ENCODE results near the gene KIF26B. TPM values are rescaled to one million over a fixed set of nuclear protein-coding genes. Genes with fewer than 3 reads are reported as not detected.
A peak's percentile ranks its signal among the peaks of the same experiment; 100 is the strongest.

Gene KIF26B
- total and polyA plus RNA-seq, 8 donors, result 0.15 to 3.2 (median 0.89) TPM; not detected in 1

GRCh38 chr1:245687636-245688535, 533.1 kb downstream of the KIF26B start:
- Histone ChIP-seq H3K27me3 (peaks cover 0 to 11% (median 0%) of the 10 kb centered on the region in 3 donors), H3K9me3 (no peaks in the 10 kb centered on the region), H3K36me3 (peaks cover 0 to 14% (median 0%) of the 10 kb centered on the region in 4 donors), H3K4me1 (peaks cover 0 to 12% (median 3%) of the 10 kb centered on the region in 4 donors), H3K4me3 (peak overlapping the region; percentile 23 to 35 (median 30)), H3K27ac (no peak overlapping the region)
- WGBS, 5 donors, result 31 to 82% (median 53%) methylated on average over 32 to 74 of the region's 74 CpGs
- TF ChIP-seq CTCF (IDR thresholded peaks at IDR 0.05) (no peak), EP300 (IDR thresholded peaks at IDR 0.05) (no peak), POLR2AphosphoS5 (IDR thresholded peaks at IDR 0.05) (no peak), POLR2A (IDR thresholded peaks at IDR 0.05) (no peak)
- DNase-seq, result peak in 1 of 2 donors; percentile 55
- intact Hi-C loops (cut with DNase I; ENCODE audit: low total_unique reads), result no loop called here

GRCh38 chr1:245688536-245689453, 534.0 kb downstream of the KIF26B start:
- peaks cover 0 to 11% (median 0%) of the 10 kb centered on the region in 3 donors for H3K27me3 ChIP-seq
- no peak overlapping the region for H3K27ac ChIP-seq
- 83 to 94% (median 83%) methylated on average over 39 to 63 of the region's 63 CpGs for WGBS, 5 donors
- DNase-seq, result no peak
- TF ChIP-seq CTCF (IDR thresholded peaks at IDR 0.05) (no peak), POLR2AphosphoS5 (IDR thresholded peaks at IDR 0.05) (no peak)
- peak overlapping the region in 3 of 4 donors; percentile 23 to 35 (median 31) for H3K4me3 ChIP-seq
- H3K4me1 ChIP-seq, result peaks cover 0 to 3% (median 0%) of the 10 kb centered on the region in 4 donors
- peaks cover 0 to 14% (median 0%) of the 10 kb centered on the region in 4 donors for H3K36me3 ChIP-seq
- no peaks in the 10 kb centered on the region for H3K9me3 ChIP-seq
- intact Hi-C loops (cut with DNase I; ENCODE audit: low total_unique reads), result no loop called here

GRCh38 chr1:245690156-245690690, 535.4 kb downstream of the KIF26B start:
- intact Hi-C loops (cut with DNase I; ENCODE audit: low total_unique reads), result no loop called here
- no peak overlapping the region for H3K27ac ChIP-seq
- H3K4me1 ChIP-seq, result no peaks in the 10 kb centered on the region
- H3K9me3 ChIP-seq, result no peaks in the 10 kb centered on the region
- no peak overlapping the region for H3K4me3 ChIP-seq
- peaks cover 0 to 11% (median 0%) of the 10 kb centered on the region in 3 donors for H3K27me3 ChIP-seq
- H3K36me3 ChIP-seq, result peaks cover 0 to 14% (median 0%) of the 10 kb centered on the region in 4 donors
- no peak for DNase-seq
- TF ChIP-seq POLR2AphosphoS5 (IDR thresholded peaks at IDR 0.05) (no peak), CTCF (IDR thresholded peaks at IDR 0.05) (no peak), EP300 (IDR thresholded peaks at IDR 0.05) (no peak), POLR2A (IDR thresholded peaks at IDR 0.05) (no peak)
- WGBS, 5 donors, result 75 to 90% (median 82%) methylated on average over 9 of the region's 9 CpGs

All from stomach (tissue), 9 donors.